ENCODE data around the gene DDX1. TPM values are rescaled to one million over a fixed set of nuclear protein-coding genes. Genes with fewer than 3 reads are reported as not detected.
"Not testable (repeated sequence)": the region's sequence is repeated elsewhere in the genome, so short reads cannot be mapped to it uniquely, and the experiment has no call there.

Gene DDX1
- total RNA-seq, 1 donor from 2014 or later: 130 TPM

DNA sequence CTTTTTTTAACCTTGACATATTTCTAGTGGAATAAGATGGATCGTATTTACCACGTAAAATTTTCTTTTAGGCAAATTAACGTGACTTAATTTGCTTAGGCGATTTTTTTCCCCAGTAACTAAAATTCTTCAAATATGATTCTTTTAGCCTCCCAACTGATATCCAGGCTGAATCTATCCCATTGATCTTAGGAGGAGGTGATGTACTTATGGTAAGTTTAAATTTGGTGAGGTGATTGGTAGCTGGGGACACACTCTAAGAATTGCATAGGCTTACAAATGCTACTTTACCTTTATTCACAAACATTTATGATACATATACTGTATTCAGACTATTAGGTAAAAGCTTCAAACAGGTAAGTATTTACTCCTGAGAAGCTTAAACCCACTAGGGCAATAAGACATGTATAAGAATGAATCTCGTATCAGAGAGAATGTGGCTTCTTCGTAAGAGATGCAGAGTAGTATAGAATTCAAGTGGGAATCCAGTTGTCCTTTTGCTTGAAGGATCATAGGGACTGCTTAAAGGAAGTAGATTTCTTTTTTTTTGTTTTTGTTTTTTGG lies 3.8 kb downstream of the DDX1 start:
- no peak for DNase-seq (ENCODE audit: low read depth)

DNA sequence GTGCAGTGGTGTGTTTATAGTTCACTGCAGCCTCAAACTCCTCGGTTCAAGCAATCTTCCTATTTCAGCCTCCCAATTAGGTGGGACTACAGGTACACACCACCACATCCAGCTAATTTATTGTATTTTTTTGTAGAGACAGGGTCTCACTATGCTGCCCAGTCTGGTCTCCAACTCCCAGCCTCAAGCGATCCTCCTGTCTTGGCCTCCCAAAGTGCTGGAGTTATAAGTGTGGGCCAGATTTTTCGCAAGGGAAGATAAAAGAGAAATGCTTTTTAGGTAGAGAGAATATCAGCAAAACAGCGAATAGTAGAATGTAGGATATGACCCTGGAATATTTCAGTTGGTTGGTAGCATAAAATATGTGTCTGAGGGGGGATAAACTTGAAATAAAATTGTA lies 4.3 kb downstream of the DDX1 start:
- no peak for DNase-seq (ENCODE audit: low read depth)

DNA sequence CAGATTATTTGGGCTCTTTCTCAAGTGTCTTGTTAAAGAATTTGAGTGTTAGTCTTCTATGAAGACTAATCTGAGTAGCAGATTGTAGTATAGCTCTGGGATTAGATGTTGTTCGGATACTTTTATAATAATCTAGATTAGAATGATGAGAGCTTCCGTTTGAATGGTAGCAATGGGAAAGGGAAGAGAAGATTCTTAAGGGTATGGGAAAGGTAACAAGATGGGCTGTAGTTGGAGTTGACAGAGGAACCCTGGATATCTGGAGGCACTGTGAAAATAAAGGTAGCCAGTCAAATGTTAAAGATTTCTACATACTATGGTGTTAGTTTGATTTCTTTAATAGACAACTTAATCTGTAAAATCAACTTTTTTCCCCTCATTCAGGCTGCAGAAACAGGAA lies 4.7 kb downstream of the DDX1 start:
- no peak for DNase-seq (ENCODE audit: low read depth)

- DNase-seq (ENCODE audit: low read depth): no peak
Measured at GRCh38 chr2:15596968-15597367, 5.3 kb downstream of the DDX1 start.

DNA sequence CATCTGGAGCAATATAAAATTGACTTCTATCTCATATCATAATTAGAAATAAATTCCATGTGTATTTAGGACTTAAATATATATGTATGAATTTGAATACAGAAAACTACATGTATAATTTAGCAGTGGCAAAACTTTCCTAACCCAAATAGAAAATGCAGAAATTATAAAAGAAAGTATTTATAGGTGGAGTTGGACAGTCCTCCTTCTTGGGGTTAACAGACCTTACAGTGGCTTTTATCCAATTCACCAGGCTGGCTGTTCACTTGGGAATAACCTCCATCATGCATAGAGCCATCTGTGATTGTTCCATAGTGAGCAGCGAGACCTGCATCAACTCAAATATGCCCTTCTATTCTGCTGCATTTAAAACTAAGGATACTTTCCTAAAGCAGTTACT lies 8.3 kb downstream of the DDX1 start:
- DNase-seq (ENCODE audit: low read depth): no peak

- no peak for DNase-seq (ENCODE audit: low read depth)
Measured at GRCh38 chr2:15601681-15602080, 10.0 kb downstream of the DDX1 start.

DNA sequence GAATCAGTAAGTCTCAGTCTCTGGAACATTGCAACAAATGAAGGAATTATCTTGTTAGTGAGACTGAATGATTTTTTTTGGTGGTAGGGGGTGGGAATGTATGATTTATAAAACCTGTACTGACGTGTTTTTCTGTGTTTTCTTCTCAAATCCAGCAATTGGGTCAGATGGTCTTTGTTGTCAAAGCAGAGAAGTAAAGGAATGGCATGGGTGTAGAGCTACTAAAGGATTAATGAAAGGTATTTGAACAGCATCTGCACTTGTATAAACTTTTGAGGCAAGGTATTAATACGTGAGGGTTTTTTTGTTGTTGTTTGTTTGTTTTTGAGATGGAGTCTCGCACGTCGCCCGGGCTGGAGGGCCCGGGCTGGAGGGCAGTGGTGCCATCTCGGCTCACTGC lies 10.7 kb downstream of the DDX1 start:
- no peak for DNase-seq (ENCODE audit: low read depth)

DNA sequence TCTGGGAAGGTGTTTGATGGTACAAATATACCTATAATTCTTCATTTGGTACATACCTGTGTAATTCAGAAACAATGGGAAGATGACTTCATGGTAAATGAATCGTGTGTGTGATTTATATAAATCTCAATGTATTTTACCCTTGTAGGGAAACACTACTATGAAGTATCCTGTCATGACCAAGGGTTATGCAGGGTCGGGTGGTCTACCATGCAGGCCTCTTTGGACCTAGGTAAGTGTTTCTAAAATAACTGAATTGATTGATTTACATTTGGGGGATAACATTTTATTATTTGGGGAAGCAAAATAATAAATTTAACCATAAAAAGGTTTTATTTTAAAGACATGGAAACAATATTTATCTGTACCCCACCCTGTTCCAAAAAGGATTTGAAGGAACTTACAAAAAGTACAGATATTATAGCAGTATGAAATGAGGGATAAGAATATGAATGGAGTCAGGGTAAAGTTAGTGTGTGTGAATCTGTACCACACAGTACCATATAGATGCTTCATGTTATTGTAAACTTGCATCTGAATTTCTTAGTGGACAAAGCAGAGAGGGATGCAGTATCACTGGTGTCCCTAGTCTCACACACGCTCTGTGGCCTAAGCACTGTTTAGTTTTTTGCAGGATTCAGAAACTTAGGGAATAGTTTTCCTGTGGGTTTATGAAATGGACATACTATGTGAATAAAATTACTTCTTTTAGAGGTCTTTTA lies 11.5 kb downstream of the DDX1 start:
- DNase-seq (ENCODE audit: low read depth): no peak

- no peak for DNase-seq (ENCODE audit: low read depth)
Measured at GRCh38 chr2:15603948-15604347, 12.3 kb downstream of the DDX1 start.

GRCh38 chr2:15605721-15606120 lies 14.1 kb downstream of the DDX1 start:
- no peak for DNase-seq (ENCODE audit: low read depth)

GRCh38 chr2:15606481-15607441 lies 15.1 kb downstream of the DDX1 start:
- no peak for DNase-seq (ENCODE audit: low read depth)

DNA sequence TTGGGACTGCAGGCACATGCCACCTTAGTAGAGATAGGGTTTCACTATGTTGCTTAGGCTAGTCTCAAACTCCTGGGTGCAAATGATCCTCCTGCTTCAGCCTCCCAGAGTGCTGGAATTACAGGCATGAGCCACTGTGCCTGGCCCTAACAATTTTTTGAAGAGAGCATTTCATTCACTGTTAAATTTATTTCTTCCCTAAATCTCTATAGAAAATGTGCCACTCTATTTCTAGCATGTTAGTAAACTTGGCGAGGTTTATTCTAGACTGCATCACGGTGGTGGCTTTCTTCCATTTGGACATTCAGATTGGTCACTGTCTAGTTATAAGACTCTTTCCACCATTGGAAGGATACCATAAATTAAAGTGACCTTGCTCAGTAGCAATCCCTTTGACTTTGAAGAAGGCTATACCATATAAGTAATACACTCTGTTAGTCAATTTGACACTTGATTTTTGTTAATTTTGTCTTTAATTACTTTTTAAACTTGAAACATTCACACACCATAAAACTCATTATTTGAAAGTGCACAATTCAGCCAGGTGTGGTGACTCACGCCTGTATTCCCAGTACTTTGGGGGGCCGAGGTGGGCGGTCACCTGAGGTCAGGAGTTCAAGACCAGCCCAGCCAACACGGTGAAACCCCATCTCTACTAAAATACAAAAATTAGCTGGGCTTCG lies 16.2 kb downstream of the DDX1 start:
- no peak for DNase-seq (ENCODE audit: low read depth)

GRCh38 chr2:15608392-15608761 lies 16.7 kb downstream of the DDX1 start:
- no peak for DNase-seq (ENCODE audit: low read depth)

- DNase-seq (ENCODE audit: low read depth): no peak
Measured at GRCh38 chr2:15609341-15610042, 17.8 kb downstream of the DDX1 start.

- DNase-seq (ENCODE audit: low read depth): no peak
Measured at GRCh38 chr2:15610430-15610952, 18.8 kb downstream of the DDX1 start.

GRCh38 chr2:15612101-15612500 lies 20.4 kb downstream of the DDX1 start:
- DNase-seq (ENCODE audit: low read depth): not testable (repeated sequence)

DNA sequence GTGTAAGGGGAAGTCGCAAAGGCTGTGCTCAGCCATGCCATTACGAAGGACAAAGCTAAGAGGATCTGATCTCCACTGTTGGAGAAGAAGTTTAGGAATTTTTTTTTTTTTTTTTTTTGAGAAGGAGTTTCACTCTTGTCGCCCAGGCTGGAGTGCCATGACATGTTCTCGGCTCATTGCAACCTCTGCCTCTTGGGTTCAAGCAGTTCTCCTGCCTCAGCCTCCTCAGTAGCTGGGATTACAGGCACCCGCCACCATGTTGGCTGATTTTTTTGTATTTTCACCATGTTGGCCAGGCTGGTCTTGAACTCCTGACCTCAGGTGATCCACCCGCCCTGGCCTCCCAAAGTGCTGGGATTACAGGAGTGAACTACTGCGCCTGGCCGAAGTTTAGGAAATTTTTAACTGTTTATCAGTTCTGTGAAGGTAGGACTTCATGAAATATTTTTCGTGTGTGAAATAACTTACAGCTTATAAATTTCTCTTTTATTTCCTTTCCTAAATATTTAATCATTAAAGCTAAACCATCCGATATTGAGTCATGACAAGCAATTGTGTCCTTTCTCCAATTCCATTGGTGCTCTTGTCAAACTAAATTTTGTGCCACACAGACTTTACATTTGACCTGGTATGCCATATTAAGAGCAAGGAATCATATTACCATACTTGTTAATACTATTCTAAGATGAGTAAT lies 22.2 kb downstream of the DDX1 start:
- no peak for DNase-seq (ENCODE audit: low read depth)

GRCh38 chr2:15614545-15615300 lies 23.1 kb downstream of the DDX1 start:
- DNase-seq (ENCODE audit: low read depth): no peak

- no peak for DNase-seq (ENCODE audit: low read depth)
Measured at GRCh38 chr2:15615301-15615920, 23.7 kb downstream of the DDX1 start.

All from renal cortical epithelial cell (primary cell).